SK-N-MC (cell line): ENCODE results near the gene MUC6.

ENCODE experiments used
- DNase-seq: peaks from one replicate; pipeline ENCODE4 v3.0.0-alpha.2; 2011; ENCODE audit warnings: low read depth, low spot score
- H3K27ac ChIP-seq: fragments of 200-600 bp; sonication (generic); 2 replicates; pipeline ENCODE4 v1.5.1; 2016; ENCODE audit warnings: mixed run types
- H3K36me3 ChIP-seq: fragments of 200-600 bp; sonication (generic); 2 replicates; pipeline ENCODE4 v1.6.1; 2017; ENCODE audit warnings: antibody characterized with exemption, low read length, mixed read lengths; ENCODE audit not compliant: insufficient read depth
- H3K4me3 ChIP-seq: fragments of 200-600 bp; sonication (generic); 2 replicates; pipeline ENCODE4 v1.5.1; 2016
- H3K9ac ChIP-seq: fragments of 200-600 bp; sonication (generic); 2 replicates; pipeline ENCODE4 v1.8.0; 2017; ENCODE audit warnings: mixed run types, mixed read lengths; ENCODE audit not compliant: insufficient read length
- H3K9me3 ChIP-seq: fragments of 200-600 bp; sonication (generic); 2 replicates; pipeline ENCODE4 v1.6.1; 2017; ENCODE audit warnings: low read depth, mild to moderate bottlenecking, antibody characterized with exemption, low read length, moderate library complexity, mixed read lengths
- EZH2 ChIP-seq: fragments of 200-600 bp; sonication (generic); IDR thresholded peaks from one replicate; pipeline ENCODE4 v1.6.1; 2017; ENCODE audit warnings: antibody characterized with exemption
- FOXP2 ChIP-seq: optimal IDR thresholded peaks from 2 replicates; pipeline ENCODE3; 2011; ENCODE audit warnings: mild to moderate bottlenecking, moderate library complexity; ENCODE audit not compliant: insufficient read depth; ENCODE audit errors: extremely low read length, control extremely low read depth
- POLR2AphosphoS5 ChIP-seq: IDR thresholded peaks from 2 replicates; pipeline ENCODE4 v1.6.1; 2012; ENCODE audit warnings: mild to moderate bottlenecking, low read depth, low read length, borderline replicate concordance

MUC6 gene

GRCh38 chr11:992577-992976, 43.9 kb downstream of the MUC6 start:
- H3K36me3 ChIP-seq = peaks cover 49% of the 10 kb centered on the region; the same call in 1 of the 2 replicates
- no peaks in the 10 kb centered on the region for H3K9me3 ChIP-seq
- no peak overlapping the region for H3K27ac ChIP-seq
- TF ChIP-seq POLR2AphosphoS5 (no peak), EZH2 (no peak), FOXP2 (no peak)
- no peak overlapping the region for H3K9ac ChIP-seq
- H3K4me3 ChIP-seq = no peak overlapping the region
- DNase-seq = no peak

GRCh38 chr11:991711-992307, 44.7 kb downstream of the MUC6 start:
- Histone ChIP-seq H3K9me3 (no peaks in the 10 kb centered on the region), H3K4me3 (no peak overlapping the region), H3K27ac (no peak overlapping the region), H3K36me3 (peaks cover 49% of the 10 kb centered on the region; the same call in 1 of the 2 replicates), H3K9ac (no peak overlapping the region)
- no peak for DNase-seq
- TF ChIP-seq POLR2AphosphoS5 (no peak), FOXP2 (no peak), EZH2 (no peak)

- Histone ChIP-seq H3K9me3 (no peaks in the 10 kb centered on the region), H3K4me3 (no peak overlapping the region), H3K27ac (no peak overlapping the region), H3K36me3 (peaks cover 49% of the 10 kb centered on the region), H3K9ac (no peak overlapping the region)
- no peak for TF ChIP-seq FOXP2
- no peak for TF ChIP-seq POLR2AphosphoS5
- no peak for TF ChIP-seq EZH2
- DNase-seq = no peak
These were observed 45.5 kb downstream of the MUC6 start for GRCh38 chr11:991034-991433.

DNA sequence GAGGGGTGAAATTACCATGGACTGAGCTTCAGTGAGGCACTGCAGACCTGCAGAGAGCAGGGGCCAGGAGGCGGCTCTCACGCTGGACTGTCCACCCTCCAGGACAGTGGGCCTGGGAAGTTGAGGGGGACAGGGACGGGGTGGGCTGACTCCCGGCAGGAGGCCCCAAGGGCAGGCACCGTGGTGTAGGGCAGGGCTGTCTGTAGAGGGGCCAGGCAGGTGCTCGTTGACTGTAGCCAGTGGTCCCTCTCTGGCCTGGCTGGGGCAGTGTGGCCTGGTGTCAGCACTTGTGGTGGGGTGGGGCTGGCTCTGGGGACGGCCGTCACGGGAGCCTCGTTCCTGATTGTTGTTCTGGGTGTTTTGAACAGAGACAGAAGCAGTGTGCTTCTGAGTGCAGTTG, 46.4 kb downstream of the MUC6 start:
- Histone ChIP-seq H3K36me3 (peaks cover 52% of the 10 kb centered on the region), H3K4me3 (no peak overlapping the region), H3K9ac (no peak overlapping the region), H3K27ac (no peak overlapping the region), H3K9me3 (no peaks in the 10 kb centered on the region)
- no peak for DNase-seq
- no peak for TF ChIP-seq POLR2AphosphoS5
- TF ChIP-seq EZH2 = no peak
- TF ChIP-seq FOXP2 = no peak

- Histone ChIP-seq H3K36me3 (peaks cover 54% of the 10 kb centered on the region), H3K27ac (no peak overlapping the region), H3K4me3 (no peak overlapping the region), H3K9ac (no peak overlapping the region), H3K9me3 (no peaks in the 10 kb centered on the region)
- TF ChIP-seq FOXP2 (no peak), POLR2AphosphoS5 (no peak), EZH2 (no peak)
- DNase-seq = no peak
These were observed 48.8 kb downstream of the MUC6 start for GRCh38 chr11:987671-988070.

GRCh38 chr11:986952-987305, 49.6 kb downstream of the MUC6 start:
- TF ChIP-seq FOXP2 (no peak), EZH2 (no peak), POLR2AphosphoS5 (no peak)
- H3K36me3 ChIP-seq = peaks cover 60% of the 10 kb centered on the region
- DNase-seq = no peak
- H3K9ac ChIP-seq = no peak overlapping the region
- no peak overlapping the region for H3K27ac ChIP-seq
- H3K4me3 ChIP-seq = no peak overlapping the region
- no peaks in the 10 kb centered on the region for H3K9me3 ChIP-seq

- no peak for DNase-seq
- TF ChIP-seq FOXP2 (no peak), EZH2 (no peak), POLR2AphosphoS5 (no peak)
- no peak overlapping the region for H3K4me3 ChIP-seq
- no peak overlapping the region for H3K27ac ChIP-seq
- H3K9ac ChIP-seq = no peak overlapping the region
- peaks cover 65% of the 10 kb centered on the region for H3K36me3 ChIP-seq
- no peaks in the 10 kb centered on the region for H3K9me3 ChIP-seq
These were observed 50.1 kb downstream of the MUC6 start for GRCh38 chr11:986270-986951.

DNA sequence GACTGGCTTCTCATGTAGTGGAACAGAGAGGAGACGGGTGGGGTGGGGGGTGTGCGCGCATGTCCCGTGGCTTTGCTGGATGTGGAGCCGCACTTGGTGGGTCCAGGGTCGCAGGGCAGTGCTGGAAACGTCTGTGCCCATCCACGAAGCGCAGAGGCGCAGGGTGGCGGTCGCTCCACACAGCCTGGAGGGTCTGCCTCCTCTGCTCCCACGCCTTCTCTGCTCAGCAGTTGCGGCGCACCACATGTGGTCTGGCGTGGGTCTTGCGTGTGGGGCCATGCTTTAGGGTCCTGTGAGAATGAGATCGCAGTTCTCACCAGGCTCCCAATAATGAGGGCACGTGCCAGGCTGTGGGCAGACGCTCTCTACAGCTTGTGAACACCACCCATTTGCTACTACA, 50.7 kb downstream of the MUC6 start:
- Histone ChIP-seq H3K9me3 (no peaks in the 10 kb centered on the region), H3K9ac (no peak overlapping the region), H3K36me3 (peaks cover 68% of the 10 kb centered on the region), H3K4me3 (no peak overlapping the region), H3K27ac (no peak overlapping the region)
- no peak for TF ChIP-seq EZH2
- no peak for TF ChIP-seq POLR2AphosphoS5
- TF ChIP-seq FOXP2 = no peak
- DNase-seq = no peak
